Measurements from ENCODE around the gene KIF26B.

KIF26B gene

GRCh38 chr1:245215071-245215470, 60.3 kb downstream of the KIF26B start:
- H3F3A ChIP-seq (ENCODE audit: low read depth): no peaks in the 10 kb centered on the region
- H3K4me3 ChIP-seq (ENCODE audit: low read length, poor library complexity, severe bottlenecking): no peak overlapping the region
- no peaks in the 10 kb centered on the region for H3K9me3 ChIP-seq (ENCODE audit: insufficient read depth, low read depth, low read length)
- no peaks in the 10 kb centered on the region for H3K36me3 ChIP-seq (ENCODE audit: insufficient read depth, low read length)
- no peak overlapping the region for H2AFZ ChIP-seq (ENCODE audit: low read length)
- no peak overlapping the region for H3K4me2 ChIP-seq (ENCODE audit: low read depth, low read length, poor library complexity, severe bottlenecking)
- H3K79me2 ChIP-seq (ENCODE audit: insufficient read depth, low read length): no peaks in the 10 kb centered on the region
- no peaks in the 10 kb centered on the region for H3K4me1 ChIP-seq (ENCODE audit: insufficient read depth, low read length, poor library complexity, severe bottlenecking)
- H3K9me2 ChIP-seq (replicated peaks; ENCODE audit: low read depth, low read length): no peaks in the 10 kb centered on the region
- TF ChIP-seq EZH2phosphoT487 (IDR thresholded peaks at IDR 0.05; ENCODE audit: borderline replicate concordance) (no peak), CTCF (conservative IDR thresholded peaks at IDR 0.05; ENCODE audit: low read length) (no peak)
- no peak overlapping the region for H3K9ac ChIP-seq (ENCODE audit: low read depth, low read length, poor library complexity, severe bottlenecking)
- H3K27me3 ChIP-seq (ENCODE audit: insufficient read depth, low read length, poor library complexity, severe bottlenecking): no peaks in the 10 kb centered on the region
- no peaks in the 10 kb centered on the region for H4K20me1 ChIP-seq (ENCODE audit: insufficient read depth, low read length, poor library complexity, severe bottlenecking)

GRCh38 chr1:245216366-245217115, 61.8 kb downstream of the KIF26B start:
- Histone ChIP-seq H3K4me3 (ENCODE audit: low read length, poor library complexity, severe bottlenecking) (no peak overlapping the region), H3K9ac (ENCODE audit: low read depth, low read length, poor library complexity, severe bottlenecking) (no peak overlapping the region), H3K4me2 (ENCODE audit: low read depth, low read length, poor library complexity, severe bottlenecking) (no peak overlapping the region), H3K4me1 (ENCODE audit: insufficient read depth, low read length, poor library complexity, severe bottlenecking) (no peaks in the 10 kb centered on the region), H3K36me3 (ENCODE audit: insufficient read depth, low read length) (no peaks in the 10 kb centered on the region), H3K79me2 (ENCODE audit: insufficient read depth, low read length) (no peaks in the 10 kb centered on the region), H4K20me1 (ENCODE audit: insufficient read depth, low read length, poor library complexity, severe bottlenecking) (no peaks in the 10 kb centered on the region), H3F3A (ENCODE audit: low read depth) (no peaks in the 10 kb centered on the region), H2AFZ (ENCODE audit: low read length) (no peak overlapping the region), H3K9me3 (ENCODE audit: insufficient read depth, low read depth, low read length) (no peaks in the 10 kb centered on the region), H3K27me3 (ENCODE audit: insufficient read depth, low read length, poor library complexity, severe bottlenecking) (no peaks in the 10 kb centered on the region), H3K9me2 (replicated peaks; ENCODE audit: low read depth, low read length) (no peaks in the 10 kb centered on the region)
- TF ChIP-seq CTCF (conservative IDR thresholded peaks at IDR 0.05; ENCODE audit: low read length): no peak
- no peak for TF ChIP-seq EZH2phosphoT487 (IDR thresholded peaks at IDR 0.05; ENCODE audit: borderline replicate concordance)

GRCh38 chr1:245217853-245218608, 63.2 kb downstream of the KIF26B start:
- H3F3A ChIP-seq (ENCODE audit: low read depth): no peaks in the 10 kb centered on the region
- H3K79me2 ChIP-seq (ENCODE audit: insufficient read depth, low read length): no peaks in the 10 kb centered on the region
- no peaks in the 10 kb centered on the region for H3K9me2 ChIP-seq (replicated peaks; ENCODE audit: low read depth, low read length)
- H3K4me2 ChIP-seq (ENCODE audit: low read depth, low read length, poor library complexity, severe bottlenecking): no peak overlapping the region
- no peaks in the 10 kb centered on the region for H3K27me3 ChIP-seq (ENCODE audit: insufficient read depth, low read length, poor library complexity, severe bottlenecking)
- no peaks in the 10 kb centered on the region for H3K4me1 ChIP-seq (ENCODE audit: insufficient read depth, low read length, poor library complexity, severe bottlenecking)
- no peaks in the 10 kb centered on the region for H3K36me3 ChIP-seq (ENCODE audit: insufficient read depth, low read length)
- H3K9ac ChIP-seq (ENCODE audit: low read depth, low read length, poor library complexity, severe bottlenecking): no peak overlapping the region
- H4K20me1 ChIP-seq (ENCODE audit: insufficient read depth, low read length, poor library complexity, severe bottlenecking): no peaks in the 10 kb centered on the region
- no peaks in the 10 kb centered on the region for H3K9me3 ChIP-seq (ENCODE audit: insufficient read depth, low read depth, low read length)
- TF ChIP-seq CTCF (conservative IDR thresholded peaks at IDR 0.05; ENCODE audit: low read length) (no peak), EZH2phosphoT487 (IDR thresholded peaks at IDR 0.05; ENCODE audit: borderline replicate concordance) (no peak)
- no peak overlapping the region for H2AFZ ChIP-seq (ENCODE audit: low read length)
- no peak overlapping the region for H3K4me3 ChIP-seq (ENCODE audit: low read length, poor library complexity, severe bottlenecking)

All from Loucy (cell line).